GM11168 (cell line): Measurements from ENCODE around the gene TGFBR3L.

ENCODE experiments used
- in situ Hi-C: fragments of 300-500 bp; cut with MboI; formaldehyde crosslinking; loops from one replicate; pipeline ENCODE4 v1.12.0; 2022; ENCODE audit warnings: low sequenced_read_pairs; ENCODE audit not compliant: unreplicated experiment

The TGFBR3L gene

GRCh38 chr19:7914598-7915045 is at the start of gene TGFBR3L:
Gene TGFBR3L, plus strand, starts transcription at chr19:7914830.
- in situ Hi-C loops, result no loop called here

GRCh38 chr19:7865262-7865911 is 49.2 kb upstream of the TGFBR3L start:
- in situ Hi-C loops, result no loop called here

- in situ Hi-C loops, result no loop called here
These were observed 48.1 kb upstream of the TGFBR3L start for GRCh38 chr19:7866399-7867091.

DNA sequence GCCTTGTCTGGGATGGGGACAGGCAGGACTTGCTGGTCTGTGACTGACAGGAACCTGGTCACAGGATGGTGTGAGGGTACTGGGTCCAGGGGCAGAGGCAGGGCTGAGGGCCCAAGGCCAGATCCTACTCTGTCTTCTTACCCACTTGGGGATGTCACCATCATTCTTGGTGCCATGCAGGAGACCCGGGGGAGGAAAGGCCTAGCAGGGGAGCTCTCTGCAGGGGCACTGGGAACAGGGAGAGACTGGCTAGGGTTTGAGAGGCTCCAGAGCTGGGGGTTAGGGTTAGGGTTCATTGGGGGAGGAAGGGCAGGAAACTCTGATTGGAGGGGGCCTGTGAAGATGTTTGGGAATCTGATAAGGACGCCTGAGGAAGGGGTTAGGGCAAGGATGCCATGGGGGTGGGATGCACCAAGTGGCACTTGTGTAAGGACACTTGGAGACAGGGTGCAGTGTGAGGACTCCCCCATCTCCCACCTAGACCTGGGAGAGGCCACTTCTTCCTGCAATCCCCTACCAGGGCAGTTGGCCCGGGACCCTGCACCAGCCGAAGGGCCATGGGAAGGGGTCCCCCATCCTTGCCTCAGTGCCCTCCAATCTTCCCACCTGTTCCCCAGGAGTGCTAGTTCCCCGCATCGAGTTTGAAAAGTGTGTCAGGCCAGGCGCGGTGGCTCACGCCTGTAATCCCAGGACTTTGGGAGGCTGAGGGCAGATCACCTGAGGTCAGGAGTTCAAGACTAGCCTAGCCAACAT is 47.4 kb upstream of the TGFBR3L start:
- in situ Hi-C loops, result no loop called here

GRCh38 chr19:7868326-7868670 is 46.3 kb upstream of the TGFBR3L start:
- in situ Hi-C loops, result no loop called here

DNA sequence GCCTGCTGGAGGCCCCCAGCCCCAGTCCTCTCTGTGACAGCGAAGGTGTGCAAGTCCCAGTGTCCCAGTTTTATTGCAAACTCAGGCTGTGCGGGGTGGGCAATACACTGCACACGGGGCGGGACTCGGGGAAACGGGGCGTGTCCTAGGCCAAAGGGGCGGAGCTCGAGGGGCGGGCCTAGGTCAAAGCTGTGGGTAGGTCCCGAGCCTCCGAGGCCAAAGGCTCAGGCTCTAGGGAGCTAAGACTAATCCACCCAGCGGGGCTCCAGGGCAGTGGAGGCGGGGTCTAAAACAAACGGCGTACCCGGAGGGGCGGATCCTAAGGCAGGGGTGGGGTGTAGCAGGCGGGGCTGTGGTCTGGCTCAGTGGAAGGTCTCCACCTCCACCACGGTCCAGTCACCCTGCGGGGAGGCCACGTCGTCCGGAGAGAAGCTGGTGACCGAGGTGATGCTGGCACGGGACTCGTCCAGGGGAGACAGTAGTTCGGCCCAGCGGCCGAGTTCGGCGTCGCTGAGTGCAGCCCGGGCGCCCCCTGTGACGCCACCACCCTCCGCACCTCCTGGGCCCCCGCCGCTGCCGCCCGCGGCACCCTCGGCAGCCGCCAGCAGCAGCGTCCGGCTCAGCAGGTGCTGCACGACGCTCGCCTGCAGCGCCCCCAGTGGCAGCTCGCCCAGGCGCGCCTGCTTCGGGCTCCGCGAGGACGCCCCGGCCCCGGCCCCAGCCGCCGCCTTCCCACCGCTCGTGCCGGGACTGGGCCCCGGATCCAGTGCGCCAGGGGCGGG is 45.8 kb upstream of the TGFBR3L start:
- in situ Hi-C loops, result no loop called here

DNA sequence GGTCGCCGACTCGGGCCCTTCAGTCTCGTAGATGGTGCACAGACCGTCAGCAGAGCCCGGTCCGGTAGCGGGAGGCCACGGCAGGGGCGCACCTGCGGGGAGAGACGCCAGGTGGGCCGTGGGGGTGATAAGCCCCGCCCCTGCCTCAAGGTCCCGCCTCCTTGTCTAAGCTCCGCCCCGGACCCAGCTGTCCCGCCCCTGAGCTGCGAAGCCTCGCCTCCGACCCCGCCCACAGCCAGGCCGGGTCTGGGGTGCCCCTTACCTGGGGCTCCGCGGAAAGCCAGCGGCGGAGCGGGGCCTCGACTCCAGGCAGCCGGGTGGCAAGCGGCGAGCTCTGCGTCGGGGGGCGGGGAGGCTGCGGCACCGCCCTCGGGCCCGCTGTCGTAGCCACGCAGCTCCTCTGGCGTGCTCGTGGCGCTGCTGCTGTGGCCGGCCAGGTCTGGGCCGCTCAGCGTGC is 45.1 kb upstream of the TGFBR3L start:
- in situ Hi-C loops, result no loop called here

- in situ Hi-C loops, result no loop called here
These were observed 44.6 kb upstream of the TGFBR3L start for GRCh38 chr19:7869910-7870511.

DNA sequence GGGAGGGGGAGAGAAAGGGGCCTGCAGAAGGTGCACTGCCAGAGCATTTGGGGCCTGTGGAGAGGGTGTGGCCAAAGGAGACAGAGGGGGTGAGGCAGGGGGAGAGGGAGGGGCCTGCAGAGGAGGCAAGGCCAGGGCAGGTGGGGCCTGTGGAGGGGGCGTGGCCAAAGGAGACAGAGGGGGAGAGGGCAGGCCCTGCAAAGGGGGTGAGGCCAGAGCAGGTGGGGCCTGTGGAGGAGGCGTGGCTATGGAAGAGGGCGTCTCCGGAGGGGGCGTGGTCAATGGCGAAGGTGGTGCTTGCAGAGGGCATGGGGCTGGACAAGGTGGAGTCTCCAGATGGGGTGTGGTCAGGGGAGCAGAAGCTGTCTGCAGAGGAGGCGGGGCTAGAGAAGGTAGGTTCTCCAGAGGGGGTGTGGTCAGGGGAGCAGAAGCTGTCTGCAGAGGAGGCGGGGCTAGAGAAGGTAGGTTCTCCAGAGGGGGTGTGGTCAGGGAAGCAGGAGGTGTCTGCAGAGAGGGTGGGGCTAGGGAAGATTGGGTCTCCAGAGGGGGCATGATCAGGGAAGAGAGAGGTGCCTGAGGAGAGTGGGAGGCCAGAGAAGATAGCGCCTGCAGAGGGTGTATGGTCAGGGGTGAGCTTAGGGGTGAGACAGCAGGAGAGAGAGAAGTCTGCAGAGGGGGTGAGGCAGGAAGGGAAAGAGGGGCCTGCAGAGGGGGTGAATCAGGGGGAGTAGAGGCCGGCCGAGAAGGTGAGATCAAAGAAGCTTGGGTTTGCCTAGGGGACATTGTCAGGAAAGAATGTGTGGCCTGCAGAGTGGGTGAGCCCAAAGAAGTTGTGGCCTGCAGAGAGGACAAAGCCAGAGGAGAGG is 43.8 kb upstream of the TGFBR3L start:
- in situ Hi-C loops, result no loop called here

DNA sequence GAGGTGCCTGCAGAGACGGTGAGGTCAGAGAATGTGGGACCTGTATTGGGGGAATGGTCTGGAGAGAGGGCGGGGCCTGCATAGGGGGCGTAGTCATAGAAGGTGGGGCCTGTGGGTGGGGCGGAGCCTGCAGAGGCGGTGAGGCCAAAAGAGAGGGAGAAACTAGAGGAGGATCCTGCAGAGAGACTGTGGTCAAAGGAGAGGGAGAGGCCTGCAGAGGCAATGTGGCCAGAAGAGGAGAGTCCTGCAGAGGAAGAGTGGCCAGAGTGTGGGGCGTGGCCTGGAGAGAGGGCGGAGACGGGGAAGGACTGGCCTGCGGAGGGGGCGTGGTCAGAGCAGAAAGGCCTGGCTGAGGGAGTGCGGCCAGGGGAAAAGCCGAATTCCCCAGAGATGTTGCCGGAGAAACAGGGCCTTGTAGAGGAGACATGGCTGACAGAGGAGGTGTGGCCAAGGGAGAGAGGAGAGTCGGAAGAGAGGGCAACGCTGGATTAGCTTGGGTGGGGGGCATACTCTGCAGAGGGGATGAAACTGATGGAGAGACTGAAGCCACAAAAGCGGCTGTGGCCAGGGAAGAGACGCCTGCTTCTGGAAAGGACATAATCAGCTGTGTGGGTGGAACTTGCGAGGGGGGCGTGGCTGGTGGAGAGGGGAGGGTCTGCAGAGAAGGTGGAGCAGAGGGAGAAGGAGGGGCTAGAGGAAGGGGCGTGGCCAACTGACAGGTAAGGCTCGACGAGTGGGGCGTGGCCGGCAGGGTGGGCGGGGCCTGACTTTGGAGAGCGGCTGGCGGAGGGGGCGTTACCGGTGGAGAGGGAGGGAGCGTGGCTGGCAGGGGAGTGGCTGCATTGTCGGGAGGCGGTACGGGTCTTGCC is 43.0 kb upstream of the TGFBR3L start:
- in situ Hi-C loops, result no loop called here

GRCh38 chr19:7872306-7873204 is 42.1 kb upstream of the TGFBR3L start:
- in situ Hi-C loops, result no loop called here

DNA sequence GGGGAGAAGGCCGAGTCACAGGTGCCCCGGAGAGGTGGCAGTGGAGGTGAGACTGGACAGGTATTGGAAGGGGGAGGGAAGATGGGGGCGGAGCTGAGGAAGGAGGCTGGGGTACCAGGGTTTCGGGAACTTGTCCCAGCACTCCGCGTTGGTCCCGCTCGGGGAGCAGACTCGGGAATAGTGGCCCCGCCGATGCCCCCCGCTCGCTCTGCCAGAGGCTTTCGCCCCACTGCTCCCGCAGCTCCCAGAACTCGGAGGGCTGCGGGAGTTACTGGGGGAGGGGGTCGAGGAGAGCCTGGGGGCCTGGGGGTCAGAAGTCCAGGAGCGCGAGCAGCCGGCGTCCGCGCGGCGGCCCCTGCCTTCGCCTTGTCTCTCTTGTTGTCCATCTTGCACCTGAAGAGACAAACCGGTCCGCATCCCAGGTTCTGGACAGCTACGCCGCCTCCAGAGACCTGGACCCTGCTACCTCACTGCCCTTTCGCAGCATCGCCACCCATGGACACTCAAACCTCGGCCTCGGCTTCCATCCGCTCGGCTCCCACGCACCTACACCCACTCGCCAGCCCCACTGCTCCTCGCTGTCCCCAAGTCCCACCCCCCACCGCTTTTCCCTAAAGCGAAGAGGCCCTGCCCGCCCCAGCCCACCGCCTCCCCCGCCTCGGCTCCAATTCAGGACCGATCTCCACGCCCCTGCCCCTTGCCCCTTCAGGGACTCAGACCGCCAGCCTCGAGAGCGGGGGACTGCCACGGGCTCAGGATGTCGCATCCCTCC is 41.1 kb upstream of the TGFBR3L start:
- in situ Hi-C loops, result no loop called here

- in situ Hi-C loops, result no loop called here
These were observed 40.3 kb upstream of the TGFBR3L start, which contains the start of gene PRR36 for GRCh38 chr19:7874076-7874896. Gene PRR36, minus strand, starts transcription at chr19:7874390. Its CDS starts 701 bp downstream, at chr19:7873689.

GRCh38 chr19:7874897-7875273 is 39.7 kb upstream of the TGFBR3L start:
- in situ Hi-C loops, result no loop called here

DNA sequence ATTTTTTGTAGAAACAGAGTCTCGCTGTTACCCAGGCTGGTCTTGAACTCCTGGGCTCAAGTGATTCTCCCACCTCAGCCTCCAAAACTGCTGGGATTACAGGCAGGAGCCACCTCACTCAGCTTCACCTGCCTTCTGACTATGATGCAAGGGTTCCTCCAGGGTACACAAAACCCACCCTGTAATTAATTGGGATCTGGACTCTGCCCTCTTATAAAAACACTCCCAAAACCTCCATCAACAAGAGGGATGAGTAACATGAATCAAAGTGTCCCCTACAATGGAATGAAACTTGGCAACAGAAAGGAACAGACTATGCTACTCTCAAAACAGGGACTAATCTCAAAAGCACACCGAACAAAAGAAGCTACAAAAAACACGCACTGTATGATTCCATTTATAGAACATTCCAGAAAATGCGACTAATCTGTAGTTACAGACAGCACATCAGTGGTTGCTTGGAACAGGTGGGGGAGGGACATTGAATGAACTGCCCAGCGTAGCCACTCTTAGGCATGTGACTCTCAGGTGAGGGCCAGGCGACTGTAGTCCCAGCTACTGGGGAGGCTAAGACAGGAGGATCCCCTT is 37.3 kb upstream of the TGFBR3L start:
- in situ Hi-C loops, result no loop called here
